GM12878 (cell line): ENCODE measurements around the gene APEX2. TPM values are rescaled to one million over a fixed set of nuclear protein-coding genes. Genes with fewer than 3 reads are reported as not detected.

Experiments
- ATAC-seq: fragments of 200-7000 bp; cut with Tn5 transposase; 3 replicates; pipeline ENCODE4 v1.9.1; 2020; ENCODE audit warnings: mild to moderate bottlenecking, moderate library complexity
- BruUV-seq: library from RNA; stranded (reverse); fragments of 400-500 nt; replicated peaks from 2 replicates; lab custom pipeline; 2021; lab: Mats Ljungman, UMichigan
- CTCF ChIA-PET: fragments of 300-600 bp; sonication (Branson Sonifier 250); formaldehyde crosslinking; extraction: SDS; loops from one replicate; lab custom pipeline; 2021; ENCODE audit warnings: inconsistent platforms; lab: Yijun Ruan, JAX
- POLR2A ChIA-PET: fragments of 350-600 bp; formaldehyde crosslinking; extraction: SDS; loops from one replicate; lab custom pipeline; 2021; ENCODE audit warnings: inconsistent platforms; lab: Charles Lee
- RAD21 ChIA-PET: fragments of 300-600 bp; sonication (Branson Sonifier 250); formaldehyde crosslinking; loops from one replicate; lab custom pipeline; 2023; ENCODE audit warnings: antibody characterized with exemption; ENCODE audit not compliant: unreplicated experiment; lab: Charles Lee
- SMC1A ChIA-PET: fragments of 300-600 bp; sonication (Branson Sonifier 250); formaldehyde crosslinking; loops from one replicate; lab custom pipeline; 2023; ENCODE audit not compliant: unreplicated experiment, uncharacterized antibody; lab: Charles Lee
- DNase-seq: peaks from one replicate; pipeline ENCODE4 v3.0.0-alpha.2; 2011; ENCODE audit warnings: low read depth, low spot score
- FAIRE-seq: peaks from 3 replicates; lab custom pipeline; 2011; peaks lifted over from hg19 to GRCh38; lab: Jason Lieb, UNC
- H2AFZ ChIP-seq: 2 replicates; pipeline ENCODE4 v1.6.0; 2011; ENCODE audit warnings: low read depth, low read length, control low read depth; ENCODE audit not compliant: control insufficient read depth
- H3K27ac ChIP-seq: 2 replicates; pipeline ENCODE4 v1.5.1; 2011; ENCODE audit warnings: control low read depth; ENCODE audit not compliant: control insufficient read depth, insufficient read depth
- H3K27me3 ChIP-seq, 2 experiments: replicated peaks in 1 of 2; 2 replicates each; pipeline versions ENCODE4 v1.6.0 to v1.6.1; 2011; ENCODE audit warnings: low read length in 1 of 2; ENCODE audit not compliant: control insufficient read depth in 2 of 2, insufficient read depth in 2 of 2
- H3K36me3 ChIP-seq, 2 experiments: 2 replicates each; pipeline ENCODE4 v1.5.1; 2011; ENCODE audit warnings: low read length in 1 of 2; ENCODE audit not compliant: control insufficient read depth in 2 of 2, insufficient read depth in 2 of 2
- H3K4me1 ChIP-seq: 2 replicates; pipeline ENCODE4 v1.6.1; 2011; ENCODE audit warnings: mild to moderate bottlenecking, low read length, moderate library complexity, mixed read lengths; ENCODE audit not compliant: control insufficient read depth, insufficient read depth
- H3K4me2 ChIP-seq: 2 replicates; pipeline ENCODE4 v1.6.0; 2011; ENCODE audit warnings: control low read depth; ENCODE audit not compliant: control insufficient read depth, insufficient read depth
- H3K4me3 ChIP-seq: fragments of 200-600 bp; sonication (generic); 2 replicates; pipeline ENCODE4 v1.5.1; 2016
- H3K79me2 ChIP-seq: 2 replicates; pipeline ENCODE4 v1.6.0; 2011; ENCODE audit warnings: low read length; ENCODE audit not compliant: control insufficient read depth, insufficient read depth
- H3K9ac ChIP-seq: 2 replicates; pipeline ENCODE4 v1.8.0; 2011; ENCODE audit warnings: low read length, control low read depth, mixed read lengths; ENCODE audit not compliant: control insufficient read depth, insufficient read depth
- H3K9me3 ChIP-seq: replicated peaks from 3 replicates; pipeline ENCODE4 v1.5.1; 2011; ENCODE audit warnings: mild to moderate bottlenecking, low read length; ENCODE audit not compliant: control insufficient read depth, insufficient read depth
- H4K20me1 ChIP-seq: 2 replicates; pipeline ENCODE4 v1.6.0; 2011; ENCODE audit not compliant: control insufficient read depth, insufficient read depth
- BACH1 ChIP-seq: fragments of 450-650 bp; IDR thresholded peaks from 2 replicates; pipeline ENCODE4 v1.6.1; 2017; ENCODE audit warnings: mild to moderate bottlenecking, borderline replicate concordance
- BHLHE40 ChIP-seq, 2 experiments: fragments of 450-650 bp in 1 of 2; IDR thresholded peaks; 2 replicates each; pipeline ENCODE4 v1.6.1; 2011 to 2017; ENCODE audit warnings: low read depth in 2 of 2, borderline replicate concordance in 1 of 2, improper control_type of control experiment in 1 of 2, low read length in 1 of 2, mild to moderate bottlenecking in 1 of 2
- CEBPZ ChIP-seq: fragments of 150-350 bp; IDR thresholded peaks from 2 replicates; pipeline ENCODE4 v1.6.1; 2016; ENCODE audit warnings: low read depth, low read length
- KLF5 ChIP-seq: fragments of 450-650 bp; IDR thresholded peaks from 2 replicates; pipeline ENCODE4 v1.6.1; 2014; ENCODE audit warnings: mild to moderate bottlenecking; ENCODE audit not compliant: partially characterized antibody
- NR2C2 ChIP-seq: IDR thresholded peaks from 2 replicates; pipeline ENCODE4 v1.6.1; 2011; ENCODE audit warnings: borderline replicate concordance, low read depth; ENCODE audit not compliant: control insufficient read depth, insufficient read length
- PRDM15 ChIP-seq: fragments of 450-650 bp; formaldehyde crosslinking; IDR thresholded peaks from 2 replicates; pipeline ENCODE4 v1.4.0; 2020; ENCODE audit warnings: mild to moderate bottlenecking, moderate library complexity
- RUNX3 ChIP-seq: IDR thresholded peaks from 2 replicates; pipeline ENCODE4 v1.6.1; 2012; ENCODE audit warnings: low read length, inconsistent platforms
- SKIL ChIP-seq: fragments of 450-650 bp; IDR thresholded peaks from 2 replicates; pipeline ENCODE4 v1.6.1; 2017; ENCODE audit warnings: mild to moderate bottlenecking, low read depth, inconsistent platforms; ENCODE audit not compliant: poor library complexity, severe bottlenecking
- WRNIP1 ChIP-seq: IDR thresholded peaks from 2 replicates; pipeline ENCODE4 v1.6.1; 2011; ENCODE audit warnings: low read depth, low read length, improper control_type of control experiment, borderline replicate concordance
- YY1 ChIP-seq: IDR thresholded peaks from 2 replicates; pipeline ENCODE4 v1.6.1; 2011; ENCODE audit warnings: low read depth, mild to moderate bottlenecking, low read length
- ZBTB33 ChIP-seq: fragments of 450-650 bp; IDR thresholded peaks from 2 replicates; pipeline ENCODE4 v1.6.1; 2017; ENCODE audit warnings: mild to moderate bottlenecking
- ZNF384 ChIP-seq: IDR thresholded peaks from 2 replicates; pipeline ENCODE4 v1.6.1; 2012; ENCODE audit warnings: low read depth, mild to moderate bottlenecking, low read length, improper control_type of control experiment, borderline replicate concordance
- WGBS: methylation state at CpG from one replicate; pipeline ENCODE4 v1.1.6; 2016; ENCODE audit warnings: low lambda C conversion rate; ENCODE audit not compliant: insufficient replicate concordance, insufficient coverage; ENCODE audit errors: missing lambda C conversion rate; 5-methylcytosine and 5-hydroxymethylcytosine counted together
- in situ Hi-C: fragments of 300-500 bp; cut with MboI; formaldehyde crosslinking; loops from 9 replicates; pipeline ENCODE4 v1.14.3; 2018; ENCODE audit warnings: mixed read lengths
- intact Hi-C: fragments of 100-400 bp; cut with micrococcal nuclease; formaldehyde crosslinking; loops from one replicate; pipeline ENCODE4 v1.14.2; 2022; ENCODE audit not compliant: unreplicated experiment
- polyA plus RNA-seq, 11 experiments: library from polyadenylated mRNA; depleted of rRNA in 4 of 11; unstranded in 6 of 11; stranded (reverse) in 5 of 11; fragments of >200 nt; fragmentation: Nextera tagmentation in 4 of 11; fragmentation: Illumina TruSeq in 1 of 11; extraction: Ambion mirVana in 4 of 11; extraction: Trizol in 1 of 11; gene quantifications; 1 replicate in 1 of 11; 2 replicates in 10 of 11; pipeline versions ENCODE4 v1.2.1 to v1.2.3, GENCODE V29; 2011 to 2016; ENCODE audit warnings: inconsistent platforms in 2 of 11, missing spikeins in 2 of 11, low read depth in 1 of 11
- total RNA-seq, 4 experiments: library from RNA; depleted of rRNA in 3 of 4; stranded (reverse); fragments of >200 nt in 3 of 4; fragmentation: Illumina TruSeq in 1 of 4; extraction: Trizol in 1 of 4; gene quantifications; 2 replicates each; pipeline versions ENCODE4 v1.2.1 to v1.2.3, GENCODE V29; 2013 to 2021

APEX2 gene
- total and polyA plus RNA-seq, 10 of the 15 experiments (the other 5 are each of a cell fraction or from before 2014, with no cell fraction given) = 14.9 to 51.7 (median 35.6) TPM

GRCh38 chrX:54964766-54965497 is 35.2 kb upstream of the APEX2 start:
- Histone ChIP-seq H3K79me2 (no peaks in the 10 kb centered on the region), H3K4me3 (no peak overlapping the region), H3K4me1 (no peaks in the 10 kb centered on the region), H3K4me2 (no peak overlapping the region), H4K20me1 (no peaks in the 10 kb centered on the region), H3K27me3 (no peaks in the 10 kb centered on the region), H3K9ac (no peak overlapping the region), H3K36me3 (no peaks in the 10 kb centered on the region), H2AFZ (no peak overlapping the region), H3K9me3 (no peaks in the 10 kb centered on the region), H3K27ac (no peak overlapping the region)
- BruUV-seq = no TSS peak
- ATAC-seq = no peak
- in situ Hi-C loops (no loop called here), intact Hi-C loops (no loop called here)
- POLR2A ChIA-PET = no interaction called here
- RAD21 ChIA-PET = no interaction called here
- SMC1A ChIA-PET = no interaction called here
- WGBS = 43% methylated on average over 4 of the region's 4 CpGs
- FAIRE-seq = no peak
- no peak for DNase-seq
- CTCF ChIA-PET = no interaction called here
- TF ChIP-seq KLF5 (no peak), SKIL (no peak), ZNF384 (no peak), WRNIP1 (no peak), BACH1 (no peak), BHLHE40 (IDR thresholded peaks at IDR 0.05; ENCODE audit: borderline replicate concordance in 1 of 2, low read depth in 2 of 2, low read length in 1 of 2) (no peak), YY1 (no peak), CEBPZ (no peak), RUNX3 (no peak), PRDM15 (no peak), NR2C2 (no peak), ZBTB33 (no peak)
